Activated CD8-positive, alpha-beta memory T cell treated with anti-CD3 and anti-CD28 coated beads, Interleukin-2, amount 10 ng/mL, durations not matched to agents 7 days and 5 days (primary cell): ENCODE data around the gene OOSP4A. TPM values are rescaled to one million over a fixed set of nuclear protein-coding genes. Genes with fewer than 3 reads are reported as not detected.

Source experiments
- ATAC-seq: fragments of 150-1000 bp; cut with Tn5 transposase; one replicate; pipeline ENCODE4 v1.10.0; 2021; ENCODE audit warnings: moderate library complexity
- CTCF ChIA-PET: fragments of 350-600 bp; sonication (Branson Sonifier 250); formaldehyde crosslinking; loops from one replicate; lab custom pipeline; 2021; ENCODE audit warnings: antibody characterized with exemption; lab: Charles Lee
- DNase-seq: peaks from one replicate; pipeline ENCODE4 v3.0.0-alpha.2; 2020
- H3K27ac Mint-ChIP-seq: one replicate; pipeline ENCODE4 v1.8.0; 2021; ENCODE audit warnings: mild to moderate bottlenecking, mixed read lengths
- H3K27me3 Mint-ChIP-seq: one replicate; pipeline ENCODE4 v1.8.0; 2021; ENCODE audit warnings: mixed read lengths
- H3K36me3 Mint-ChIP-seq: one replicate; pipeline ENCODE4 v1.8.0; 2021; ENCODE audit warnings: mild to moderate bottlenecking, mixed read lengths
- H3K4me1 Mint-ChIP-seq: one replicate; pipeline ENCODE4 v1.8.0; 2021; ENCODE audit warnings: mixed read lengths
- H3K4me3 Mint-ChIP-seq: one replicate; pipeline ENCODE4 v1.8.0; 2021; ENCODE audit warnings: mild to moderate bottlenecking, moderate library complexity, mixed read lengths
- H3K9me3 Mint-ChIP-seq: one replicate; pipeline ENCODE4 v1.8.0; 2022; ENCODE audit warnings: low read depth, mixed read lengths
- total RNA-seq, 2 experiments: library from RNA; stranded (reverse); gene quantifications; one replicate each; pipeline ENCODE4 v1.2.3, GENCODE V29; 2021

OOSP4A gene
- total RNA-seq, 2 experiments from 2014 or later: not detected

DNA sequence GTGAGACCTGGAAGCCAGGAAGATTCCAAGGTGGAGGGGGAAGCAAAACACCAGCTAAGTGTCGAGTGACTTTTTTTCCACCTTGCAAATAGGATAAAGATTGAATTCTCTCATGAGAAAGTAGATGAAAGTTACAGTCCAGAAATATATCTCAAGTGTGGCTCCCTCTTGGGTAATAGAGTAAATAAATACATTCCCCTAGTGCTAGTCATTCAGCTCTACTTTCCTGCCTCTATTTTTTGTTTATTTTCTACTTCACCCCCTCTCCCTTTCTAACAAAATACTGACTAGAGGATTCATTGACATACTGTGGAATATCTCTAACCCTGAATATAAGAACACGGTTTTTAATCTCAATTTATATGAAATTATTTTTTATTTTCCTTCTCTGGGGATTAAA is 34.0 kb downstream of the OOSP4A start:
- peaks cover 3% of the 10 kb centered on the region for H3K27me3 Mint-ChIP-seq
- CTCF ChIA-PET: no interaction called here
- no peak overlapping the region for H3K27ac Mint-ChIP-seq
- no peaks in the 10 kb centered on the region for H3K9me3 Mint-ChIP-seq
- no peak for ATAC-seq
- H3K4me1 Mint-ChIP-seq: no peaks in the 10 kb centered on the region
- no peak for DNase-seq
- H3K36me3 Mint-ChIP-seq: no peaks in the 10 kb centered on the region
- H3K4me3 Mint-ChIP-seq: no peak overlapping the region

DNA sequence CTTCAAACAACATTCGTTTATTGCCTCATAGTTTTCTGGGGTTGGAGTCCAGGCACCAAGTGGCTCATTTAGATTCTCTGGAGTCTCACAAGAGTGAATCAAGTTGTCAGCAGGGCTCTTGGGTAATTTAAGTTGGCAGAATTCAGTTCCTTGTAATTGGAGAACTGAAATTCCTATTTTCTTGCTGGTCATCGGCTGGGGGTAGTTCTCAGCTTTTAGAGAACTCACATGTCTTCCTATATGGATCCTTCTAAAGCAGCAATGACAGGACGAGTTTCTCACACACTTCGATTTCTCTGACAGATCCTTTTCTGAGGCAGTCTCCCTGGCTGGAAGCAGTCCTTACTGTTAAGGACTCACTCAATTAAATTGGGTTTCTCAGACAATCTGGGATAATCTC is 35.9 kb downstream of the OOSP4A start:
- no peak overlapping the region for H3K27ac Mint-ChIP-seq
- H3K36me3 Mint-ChIP-seq: no peaks in the 10 kb centered on the region
- ATAC-seq: no peak
- H3K4me3 Mint-ChIP-seq: no peak overlapping the region
- H3K9me3 Mint-ChIP-seq: no peaks in the 10 kb centered on the region
- DNase-seq: no peak
- H3K27me3 Mint-ChIP-seq: peaks cover 4% of the 10 kb centered on the region
- CTCF ChIA-PET: no interaction called here
- H3K4me1 Mint-ChIP-seq: no peaks in the 10 kb centered on the region

DNA sequence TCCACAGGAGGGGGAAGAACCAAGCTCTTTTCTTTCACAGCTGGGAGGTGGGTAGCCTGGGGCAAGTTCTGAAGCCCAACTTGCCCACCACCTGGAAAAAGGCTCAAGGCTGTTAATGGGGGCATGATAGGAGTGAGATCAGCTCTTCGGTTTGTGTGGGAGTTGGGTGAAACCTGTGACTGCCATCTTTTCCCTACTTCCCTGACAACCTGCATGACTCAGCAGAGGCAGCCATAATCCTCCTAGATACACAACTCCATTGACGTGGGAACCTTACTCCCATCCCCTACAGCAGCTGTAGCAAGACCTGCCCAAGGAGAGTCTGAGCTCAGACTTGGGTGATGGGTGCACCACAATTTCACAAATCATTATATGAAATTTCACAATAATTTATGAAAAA is 39.9 kb downstream of the OOSP4A start:
- Mint-ChIP-seq H3K4me1 (no peaks in the 10 kb centered on the region), H3K27me3 (peaks cover 4% of the 10 kb centered on the region), H3K36me3 (no peaks in the 10 kb centered on the region), H3K4me3 (no peak overlapping the region), H3K27ac (no peak overlapping the region), H3K9me3 (no peaks in the 10 kb centered on the region)
- DNase-seq (no peak), ATAC-seq (no peak)
- CTCF ChIA-PET: no interaction called here

DNA sequence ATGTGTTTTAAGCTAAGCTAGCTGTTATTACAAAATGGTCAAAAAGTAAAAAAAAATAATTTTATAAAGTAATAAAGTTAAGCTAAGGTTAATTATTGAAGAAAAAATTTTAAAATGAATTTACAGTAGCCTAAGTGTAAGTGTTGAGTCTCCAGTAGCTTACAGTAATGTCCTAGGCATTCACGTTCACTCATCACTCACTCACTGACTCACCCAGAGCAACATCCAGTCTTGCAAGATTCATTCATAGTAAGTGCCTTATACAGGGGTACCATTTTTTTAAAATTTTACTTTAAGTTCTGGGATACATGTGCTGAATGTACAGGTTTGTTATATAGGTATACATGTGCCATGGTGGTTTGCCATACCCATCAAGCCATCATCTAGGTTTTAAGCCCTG is 41.5 kb downstream of the OOSP4A start:
- no peaks in the 10 kb centered on the region for H3K4me1 Mint-ChIP-seq
- CTCF ChIA-PET: no interaction called here
- DNase-seq (no peak), ATAC-seq (no peak)
- no peaks in the 10 kb centered on the region for H3K36me3 Mint-ChIP-seq
- H3K9me3 Mint-ChIP-seq: no peaks in the 10 kb centered on the region
- H3K4me3 Mint-ChIP-seq: no peak overlapping the region
- H3K27ac Mint-ChIP-seq: no peak overlapping the region
- H3K27me3 Mint-ChIP-seq: peaks cover 4% of the 10 kb centered on the region

DNA sequence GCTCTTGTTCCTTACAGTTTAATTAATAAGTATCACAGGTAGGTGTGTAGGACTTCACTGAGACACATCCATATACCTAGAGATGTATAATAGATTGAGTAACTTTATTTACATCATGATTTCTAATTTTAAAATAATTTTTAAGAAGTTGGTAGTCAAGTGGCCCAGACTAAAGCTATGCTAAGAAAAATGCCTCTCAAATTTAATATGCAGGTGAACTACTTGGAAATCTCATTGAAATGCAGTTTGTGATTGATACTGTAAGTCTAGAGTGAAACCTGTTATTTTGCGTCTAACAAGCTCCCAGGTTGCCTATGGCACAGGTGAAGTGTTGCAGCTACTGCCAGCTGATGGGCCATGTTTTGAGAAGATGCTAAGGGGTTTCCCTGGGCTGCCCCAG is 53.0 kb downstream of the OOSP4A start, which contains the start of gene OOSP4B:
Gene OOSP4B (plus strand): TSS at position 301 of the 400 bp plus-strand sequence.
- no peak within 1 kb of the TSS for H3K27ac Mint-ChIP-seq
- H3K9me3 Mint-ChIP-seq: no peaks in the 10 kb centered on the region
- H3K27me3 Mint-ChIP-seq: no peaks in the 10 kb centered on the region
- CTCF ChIA-PET: no interaction called here
- no peak within 1 kb of the TSS for H3K4me3 Mint-ChIP-seq
- H3K4me1 Mint-ChIP-seq: no peaks in the 10 kb centered on the region
- no peak for DNase-seq
- no peak for ATAC-seq
- H3K36me3 Mint-ChIP-seq: no peaks in the 10 kb centered on the region

DNA sequence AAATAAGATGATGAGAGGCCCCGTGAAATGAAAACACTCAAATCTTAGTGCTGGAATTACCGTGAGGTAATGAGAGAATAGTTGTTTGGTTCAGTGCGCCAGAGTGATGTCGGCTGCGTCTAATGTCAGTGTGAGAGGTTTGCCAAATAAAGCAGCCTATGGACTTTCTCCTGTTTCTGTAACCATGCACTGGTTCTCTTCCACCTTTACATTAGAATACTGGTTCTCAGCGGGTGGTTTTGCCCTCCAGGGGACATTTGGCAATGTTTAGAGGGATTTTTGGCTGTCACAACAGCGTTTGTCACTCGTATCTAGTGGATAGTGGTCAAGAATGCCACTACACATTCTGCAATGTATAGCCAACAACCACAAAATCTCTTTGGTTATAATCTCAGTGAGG is 54.2 kb downstream of the OOSP4A start:
- H3K27ac Mint-ChIP-seq: no peak overlapping the region
- ATAC-seq (no peak), DNase-seq (no peak)
- CTCF ChIA-PET: no interaction called here
- no peak overlapping the region for H3K4me3 Mint-ChIP-seq
- no peaks in the 10 kb centered on the region for H3K27me3 Mint-ChIP-seq
- H3K4me1 Mint-ChIP-seq: no peaks in the 10 kb centered on the region
- no peaks in the 10 kb centered on the region for H3K36me3 Mint-ChIP-seq
- no peaks in the 10 kb centered on the region for H3K9me3 Mint-ChIP-seq

Other genes starting within 250 kb of the OOSP4A start
- 10 to 100 TPM; 76.1 to 82.2 TPM for gene STX3, start 208.7 kb upstream of the OOSP4A start, total RNA-seq
- 100 to 1,000 TPM in 1 of 2 experiments, 10 to 100 TPM in 1; 76.5 to 102 TPM for gene MRPL16, start 153.3 kb upstream of the OOSP4A start, total RNA-seq
- gene CBLIF, start 118.5 kb upstream of the OOSP4A start, total RNA-seq: not detected
- gene TCN1, start 97.5 kb upstream of the OOSP4A start, total RNA-seq: not detected
- not detected for gene OOSP3, start 85.3 kb upstream of the OOSP4A start, total RNA-seq
- not detected for gene OOSP1, start 25.6 kb upstream of the OOSP4A start, total RNA-seq
- gene OOSP4B, start 53.1 kb downstream of the OOSP4A start, total RNA-seq: not detected
- gene OOSP2, start 76.4 kb downstream of the OOSP4A start, total RNA-seq: not detected
- not detected for gene MS4A3, start 92.6 kb downstream of the OOSP4A start, total RNA-seq
- not detected for gene MS4A2, start 124.6 kb downstream of the OOSP4A start, total RNA-seq
- gene MS4A6A, start 219.1 kb downstream of the OOSP4A start, total RNA-seq: not detected